Measurements from ENCODE around the gene MT1HL1. TPM values are rescaled to one million over a fixed set of nuclear protein-coding genes. Genes with fewer than 3 reads are reported as not detected.

The MT1HL1 gene
- total RNA-seq, 1 donor from 2014 or later = not detected

- TF ChIP-seq CTCF (IDR thresholded peaks at IDR 0.05) = no peak
- intact Hi-C loops (cut with DNase I) = no loop called here
Measured at GRCh38 chr1:236957235-236957634, 47.0 kb downstream of the MT1HL1 start.

More at GRCh38 chr1:236957235-236957634, 47.0 kb downstream of the MT1HL1 start:
- peaks cover 0 to 9% of the 10 kb centered on the region in 2 donors for H3K4me1 ChIP-seq
- no peak for DNase-seq (ENCODE audit: low spot score in 2 of 2)
- H3K4me3 ChIP-seq = no peak overlapping the region
- no peaks in the 10 kb centered on the region for H3K27me3 ChIP-seq
- H3K36me3 ChIP-seq = no peaks in the 10 kb centered on the region
- H3K9me3 ChIP-seq = no peaks in the 10 kb centered on the region
- no peak overlapping the region for H3K27ac ChIP-seq

Other genes starting within 250 kb of the MT1HL1 start
- 36.1 TPM for gene MTR, start 209.1 kb downstream of the MT1HL1 start, total RNA-seq
- 15.2 TPM for gene RYR2, start 37.7 kb upstream of the MT1HL1 start, total RNA-seq

Data from ascending aorta (tissue), 2 donors.